Progenitor cell of endocrine pancreas (in vitro differentiated cells): ENCODE data around the gene THBS3. TPM values are rescaled to one million over a fixed set of nuclear protein-coding genes. Genes with fewer than 3 reads are reported as not detected.
A peak's percentile ranks its signal among the peaks of the same experiment; 100 is the strongest.

Experiments
- DNase-seq: peaks from one replicate; pipeline ENCODE4 v3.0.0; 2021; ENCODE audit warnings: low spot score; ENCODE audit not compliant: unreplicated experiment
- H3K27ac Mint-ChIP-seq: 2 replicates; pipeline ENCODE4 v1.8.0; 2021; ENCODE audit warnings: mild to moderate bottlenecking, moderate library complexity, mixed read lengths
- H3K27me3 Mint-ChIP-seq: 2 replicates; pipeline ENCODE4 v1.8.0; 2021; ENCODE audit warnings: mixed read lengths
- H3K36me3 Mint-ChIP-seq: 2 replicates; pipeline ENCODE4 v1.8.0; 2022; ENCODE audit warnings: mixed read lengths; ENCODE audit not compliant: insufficient read depth
- H3K4me1 Mint-ChIP-seq: 2 replicates; pipeline ENCODE4 v1.8.0; 2021; ENCODE audit warnings: low read depth, mixed read lengths
- H3K4me3 Mint-ChIP-seq: 2 replicates; pipeline ENCODE4 v1.8.0; 2021; ENCODE audit warnings: low read depth, mild to moderate bottlenecking, moderate library complexity, mixed read lengths
- H3K9me3 Mint-ChIP-seq: 2 replicates; pipeline ENCODE4 v1.8.0; 2021; ENCODE audit warnings: low read depth, mixed read lengths
- CTCF ChIP-seq: fragments of 200-600 bp; sonication (generic); IDR thresholded peaks from one replicate; pipeline ENCODE4 v1.5.0; 2021; ENCODE audit warnings: antibody characterized with exemption, mild to moderate bottlenecking; ENCODE audit not compliant: unreplicated experiment
- total RNA-seq: library from RNA; stranded (reverse); gene quantifications from 2 replicates; pipeline ENCODE4 v1.2.1, GENCODE V29; 2021

Gene THBS3
- total RNA-seq, 1 donor from 2014 or later, result 46.0 TPM

- peaks cover 29% of the 10 kb centered on the region for H3K4me1 Mint-ChIP-seq
- H3K4me3 Mint-ChIP-seq, result peak overlapping the region; percentile 0
- DNase-seq, result no peak
- H3K27ac Mint-ChIP-seq, result no peak overlapping the region
- no peaks in the 10 kb centered on the region for H3K27me3 Mint-ChIP-seq
- peaks cover 5% of the 10 kb centered on the region for H3K36me3 Mint-ChIP-seq
- no peaks in the 10 kb centered on the region for H3K9me3 Mint-ChIP-seq
- TF ChIP-seq CTCF, result no peak
Measured at GRCh38 chr1:155175927-155176371, 31.7 kb downstream of the THBS3 start.

- H3K4me3 Mint-ChIP-seq, result peak overlapping the region; percentile 93
- no peaks in the 10 kb centered on the region for H3K27me3 Mint-ChIP-seq
- peaks cover 29% of the 10 kb centered on the region for H3K4me1 Mint-ChIP-seq
- H3K27ac Mint-ChIP-seq, result no peak overlapping the region
- H3K9me3 Mint-ChIP-seq, result no peaks in the 10 kb centered on the region
- no peak for TF ChIP-seq CTCF
- no peak for DNase-seq
- peaks cover 5% of the 10 kb centered on the region for H3K36me3 Mint-ChIP-seq
Measured at GRCh38 chr1:155175281-155175926, 32.3 kb downstream of the THBS3 start.

GRCh38 chr1:155174324-155175280 is 33.1 kb downstream of the THBS3 start:
- H3K27me3 Mint-ChIP-seq, result no peaks in the 10 kb centered on the region
- no peaks in the 10 kb centered on the region for H3K9me3 Mint-ChIP-seq
- H3K27ac Mint-ChIP-seq, result peak overlapping the region; percentile 93
- H3K4me1 Mint-ChIP-seq, result peaks cover 29% of the 10 kb centered on the region
- H3K36me3 Mint-ChIP-seq, result peaks cover 5% of the 10 kb centered on the region
- H3K4me3 Mint-ChIP-seq, result peak overlapping the region; percentile 93
- TF ChIP-seq CTCF, result no peak
- DNase-seq, result no peak

DNA sequence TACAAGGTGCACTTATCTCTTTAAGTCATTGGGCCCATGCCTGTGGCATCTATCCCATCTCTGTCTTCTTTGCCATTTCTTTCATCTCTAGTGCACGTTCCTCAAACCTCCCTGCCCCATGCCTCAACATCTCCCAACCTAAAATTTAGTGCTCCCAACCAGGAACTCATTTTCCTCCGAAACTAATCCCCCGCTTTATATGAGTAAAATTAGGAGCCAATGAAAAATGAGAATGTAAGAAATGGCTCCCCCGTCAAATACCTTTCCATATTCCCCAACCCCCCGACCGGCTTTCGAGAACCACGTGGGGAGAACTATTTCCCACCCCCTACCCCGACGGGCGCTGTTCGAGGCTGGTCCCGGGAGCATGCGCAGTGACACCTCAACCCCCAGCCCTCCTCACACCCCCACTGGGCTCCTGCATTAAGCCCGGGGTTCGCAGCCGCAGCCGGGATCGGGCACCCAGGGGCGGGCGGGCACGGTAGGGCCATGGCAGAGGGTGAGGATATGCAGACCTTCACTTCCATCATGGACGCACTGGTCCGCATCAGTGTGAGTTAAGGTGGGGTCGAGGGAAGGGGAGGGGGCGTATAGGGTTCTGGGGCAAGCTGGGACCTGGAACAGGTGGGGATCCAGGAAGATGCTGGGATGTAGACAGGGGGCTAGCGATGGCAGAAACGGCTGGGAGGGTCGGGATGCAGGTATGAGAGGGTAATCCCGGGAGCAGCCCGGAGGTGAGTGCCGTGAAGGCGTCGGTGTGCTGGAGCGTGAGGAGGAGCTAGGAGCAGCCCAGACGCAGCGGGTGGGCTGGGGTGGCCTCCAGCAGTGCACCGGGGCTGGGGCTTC is 34.0 kb downstream of the THBS3 start, which contains the start of gene TRIM46:
TRIM46 (plus strand) TSS at position 372 of the 846 bp plus-strand sequence; CDS start at position 490, 118 bp downstream.
- Mint-ChIP-seq H3K36me3 (peaks cover 6% of the 10 kb centered on the region), H3K27ac (peak within 1 kb of the TSS; percentile 96), H3K27me3 (no peaks in the 10 kb centered on the region), H3K4me3 (peak within 1 kb of the TSS; percentile 93), H3K4me1 (peaks cover 29% of the 10 kb centered on the region), H3K9me3 (no peaks in the 10 kb centered on the region)
- no peak for TF ChIP-seq CTCF
- no peak for DNase-seq
